ENCODE measurements around the gene COA8.

Gene COA8

GRCh38 chr14:103549361-103550311 lies 13.1 kb upstream of the COA8 start:
- peak; percentile 90 for DNase-seq (ENCODE audit: low spot score)

GRCh38 chr14:103550451-103551337 lies 12.1 kb upstream of the COA8 start:
- DNase-seq (ENCODE audit: low spot score): no peak

GRCh38 chr14:103551338-103551762 lies 11.4 kb upstream of the COA8 start:
- DNase-seq (ENCODE audit: low spot score): no peak

GRCh38 chr14:103552011-103552845 lies 10.5 kb upstream of the COA8 start:
- DNase-seq (ENCODE audit: low spot score): no peak

- no peak for DNase-seq (ENCODE audit: low spot score)
These were observed 9.9 kb upstream of the COA8 start for GRCh38 chr14:103552846-103553210.

- DNase-seq (ENCODE audit: low spot score): no peak
These were observed 7.0 kb upstream of the COA8 start for GRCh38 chr14:103555559-103556337.

GRCh38 chr14:103556946-103557758 lies 5.6 kb upstream of the COA8 start:
- DNase-seq (ENCODE audit: low spot score): no peak

GRCh38 chr14:103558071-103558882 lies 4.5 kb upstream of the COA8 start:
- no peak for DNase-seq (ENCODE audit: low spot score)

- DNase-seq (ENCODE audit: low spot score): no peak
These were observed 3.0 kb upstream of the COA8 start for GRCh38 chr14:103559766-103560165.

GRCh38 chr14:103560691-103561090 lies 2.1 kb upstream of the COA8 start:
- DNase-seq (ENCODE audit: low spot score): no peak

GRCh38 chr14:103561381-103562178 lies 1.2 kb upstream of the COA8 start:
- no peak for DNase-seq (ENCODE audit: low spot score)

GRCh38 chr14:103562179-103562428 lies 656 bp upstream of the COA8 start:
- no peak for DNase-seq (ENCODE audit: low spot score)

GRCh38 chr14:103563226-103563620 lies 463 bp downstream of the COA8 start:
- DNase-seq (ENCODE audit: low spot score): no peak

- no peak for DNase-seq (ENCODE audit: low spot score)
These were observed 1.2 kb downstream of the COA8 start for GRCh38 chr14:103563844-103564505.

GRCh38 chr14:103568952-103569351 lies 6.2 kb downstream of the COA8 start:
- no peak for DNase-seq (ENCODE audit: low spot score)

GRCh38 chr14:103569408-103569807 lies 6.6 kb downstream of the COA8 start:
- DNase-seq (ENCODE audit: low spot score): no peak

- no peak for DNase-seq (ENCODE audit: low spot score)
These were observed 11.3 kb downstream of the COA8 start for GRCh38 chr14:103574104-103574503.

- no peak for DNase-seq (ENCODE audit: low spot score)
These were observed 12.0 kb downstream of the COA8 start for GRCh38 chr14:103574707-103575285.

Measured in putamen (tissue), 1 donor.